Smooth muscle cell of bladder (primary cell): Measurements from ENCODE around the gene FOXO3. TPM values are rescaled to one million over a fixed set of nuclear protein-coding genes. Genes with fewer than 3 reads are reported as not detected.

Experiments used
- total RNA-seq: library from RNA; depleted of rRNA; stranded (reverse); fragments of >200 nt; gene quantifications from 2 replicates; pipeline ENCODE4 v1.2.3, GENCODE V29; 2014

The FOXO3 gene
- total RNA-seq, result 26.9 and 29.0 TPM in 2 replicates

GRCh38 chr6:108560463-108561308, at the start of gene FOXO3:
FOXO3 (plus strand) TSS chr6:108560917; CDS start chr6:108561209, 292 bp downstream.

